Stomach (tissue), 4 donors: ENCODE results near the gene KCNG2.

ENCODE experiments used
- CTCF ChIP-seq, 7 experiments: fragments of 450-650 bp in 4 of 7; fragments of 200-600 bp in 3 of 7; sonication (generic) in 3 of 7; IDR thresholded peaks; one replicate each; pipeline ENCODE4 v1.5.1; 2016 to 2019; ENCODE audit warnings: antibody characterized with exemption in 7 of 7, control low read depth in 2 of 7, mild to moderate bottlenecking in 1 of 7
- POLR2A ChIP-seq, 4 donors: fragments of 450-650 bp; IDR thresholded peaks; one replicate each; pipeline ENCODE4 v1.6.1; 2016; ENCODE audit warnings: antibody characterized with exemption in 4 of 4, control low read depth in 2 of 4, mild to moderate bottlenecking in 1 of 4, moderate library complexity in 1 of 4

- TF ChIP-seq CTCF (IDR thresholded peaks at IDR 0.05) = no peak
- TF ChIP-seq POLR2A (IDR thresholded peaks at IDR 0.05) = no peak
Measured at GRCh38 chr18:79906706-79907105, 109.0 kb downstream of the KCNG2 start.
